ENCODE measurements around the gene ADGRL2. TPM values are rescaled to one million over a fixed set of nuclear protein-coding genes. Genes with fewer than 3 reads are reported as not detected.

The ADGRL2 gene
- total and polyA plus RNA-seq, 2 donors (not counting 3 experiments of a cell fraction or from before 2014, with no cell fraction given) = 32.7 to 46.1 TPM

DNA sequence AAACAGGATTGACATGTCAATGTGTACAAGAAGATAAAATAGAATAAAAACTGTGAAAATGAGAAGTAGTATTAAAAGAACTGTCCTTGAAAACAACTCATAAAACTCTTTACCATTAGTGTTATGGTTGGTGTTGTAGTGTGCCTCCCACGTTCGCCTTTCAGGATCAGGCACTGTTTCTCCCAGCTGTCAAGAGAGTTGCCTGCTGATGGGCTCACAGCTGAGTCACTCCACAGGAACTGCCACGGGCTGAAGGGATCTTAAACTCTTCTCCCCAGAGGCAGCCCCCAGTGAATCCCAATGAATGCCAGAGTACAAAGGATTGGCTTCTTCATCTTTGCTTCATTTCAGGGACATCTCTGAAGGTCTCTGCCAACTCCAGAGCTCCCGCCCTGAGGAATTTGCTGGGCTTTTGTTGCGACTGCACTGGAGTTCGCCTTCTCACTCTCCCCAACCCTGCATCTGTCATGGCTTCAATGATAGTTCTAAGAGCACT is 119.6 kb downstream of the ADGRL2 start:
- Histone ChIP-seq H3K4me2 (ENCODE audit: insufficient read depth, low read length) (no peak overlapping the region), H3K9me1 (replicated peaks; ENCODE audit: control insufficient read depth, extremely low read depth, insufficient read depth, low read length) (no peaks in the 10 kb centered on the region), H3K4me3 (replicated peaks in 1 of 3; ENCODE audit: insufficient read depth in 1 of 3, low read depth in 1 of 3, low read length in 3 of 3) (no peak overlapping the region), H2AFZ (ENCODE audit: low read depth, low read length) (no peak overlapping the region), H4K20me1 (replicated peaks; ENCODE audit: control insufficient read depth, extremely low read depth, insufficient read depth, low read length) (no peaks in the 10 kb centered on the region), H3K27me3 (ENCODE audit: control insufficient read depth in 2 of 2, insufficient read depth in 2 of 2, low read length in 2 of 2) (no peaks in the 10 kb centered on the region), H3K79me2 (ENCODE audit: control insufficient read depth, insufficient read depth, low read length) (no peaks in the 10 kb centered on the region), H3K4me1 (ENCODE audit: control insufficient read depth, extremely low read depth, insufficient read depth, low read length) (peaks cover 5% of the 10 kb centered on the region), H3K36me3 (ENCODE audit: control insufficient read depth in 2 of 2, extremely low read depth in 1 of 2, insufficient read depth in 2 of 2, low read length in 2 of 2) (no peaks in the 10 kb centered on the region), H3K9ac (replicated peaks; ENCODE audit: extremely low read depth, insufficient read depth, low read length) (no peak overlapping the region), H3K27ac (ENCODE audit: insufficient read depth, low read depth, low read length) (no peak overlapping the region), H3K9me3 (replicated peaks; ENCODE audit: control insufficient read depth, insufficient read depth, low read length) (no peaks in the 10 kb centered on the region)
- TF ChIP-seq POLR2AphosphoS5 (IDR thresholded peaks at IDR 0.05; ENCODE audit: insufficient read depth, low read depth, low read length) = no peak
- TF ChIP-seq POLR2A (IDR thresholded peaks at IDR 0.05; ENCODE audit: low read depth, low read length) = no peak
- TF ChIP-seq, protein P1, sequence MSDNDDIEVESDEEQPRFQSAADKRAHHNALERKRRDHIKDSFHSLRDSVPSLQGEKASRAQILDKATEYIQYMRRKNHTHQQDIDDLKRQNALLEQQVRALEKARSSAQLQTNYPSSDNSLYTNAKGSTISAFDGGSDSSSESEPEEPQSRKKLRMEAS (IDR thresholded peaks at IDR 0.05; ENCODE audit: insufficient read depth, insufficient read length) = no peak
- no peak for TF ChIP-seq MYC (IDR thresholded peaks at IDR 0.05; ENCODE audit: low read depth, low read length)
- no peak for TF ChIP-seq GATA2 (IDR thresholded peaks at IDR 0.05; ENCODE audit: insufficient read depth, insufficient read length, low read depth, low read length)
- TF ChIP-seq, protein P2, sequence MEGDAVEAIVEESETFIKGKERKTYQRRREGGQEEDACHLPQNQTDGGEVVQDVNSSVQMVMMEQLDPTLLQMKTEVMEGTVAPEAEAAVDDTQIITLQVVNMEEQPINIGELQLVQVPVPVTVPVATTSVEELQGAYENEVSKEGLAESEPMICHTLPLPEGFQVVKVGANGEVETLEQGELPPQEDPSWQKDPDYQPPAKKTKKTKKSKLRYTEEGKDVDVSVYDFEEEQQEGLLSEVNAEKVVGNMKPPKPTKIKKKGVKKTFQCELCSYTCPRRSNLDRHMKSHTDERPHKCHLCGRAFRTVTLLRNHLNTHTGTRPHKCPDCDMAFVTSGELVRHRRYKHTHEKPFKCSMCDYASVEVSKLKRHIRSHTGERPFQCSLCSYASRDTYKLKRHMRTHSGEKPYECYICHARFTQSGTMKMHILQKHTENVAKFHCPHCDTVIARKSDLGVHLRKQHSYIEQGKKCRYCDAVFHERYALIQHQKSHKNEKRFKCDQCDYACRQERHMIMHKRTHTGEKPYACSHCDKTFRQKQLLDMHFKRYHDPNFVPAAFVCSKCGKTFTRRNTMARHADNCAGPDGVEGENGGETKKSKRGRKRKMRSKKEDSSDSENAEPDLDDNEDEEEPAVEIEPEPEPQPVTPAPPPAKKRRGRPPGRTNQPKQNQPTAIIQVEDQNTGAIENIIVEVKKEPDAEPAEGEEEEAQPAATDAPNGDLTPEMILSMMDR (IDR thresholded peaks at IDR 0.05; ENCODE audit: extremely low read depth in 1 of 2, insufficient read depth in 1 of 2, low read depth in 1 of 2, low read length in 2 of 2) = no peak
- TF ChIP-seq EZH2 (IDR thresholded peaks at IDR 0.05; ENCODE audit: borderline replicate concordance, low read depth, low read length, severe bottlenecking) = no peak
- no peak for TF ChIP-seq FOS (IDR thresholded peaks at IDR 0.05; ENCODE audit: borderline replicate concordance, insufficient read depth, low read length)
- TF ChIP-seq JUN (IDR thresholded peaks at IDR 0.05; ENCODE audit: borderline replicate concordance, insufficient read depth, insufficient read length, low read depth) = no peak
- dilution Hi-C loops (cut with MboI; ENCODE audit: extremely low pct_ligation_motif_present, low sequenced_read_pairs) (no loop called here), intact Hi-C loops (cut with micrococcal nuclease) (loop anchor here (5.0 kb wide), 1 partner anchor 33 kb away; no protein-coding TSS in a partner anchor)
- FAIRE-seq = no peak
- no peak for DNase-seq (ENCODE audit: low read depth, low spot score)
- no TSS peak for BruUV-seq (replicated peaks)
- POLR2A ChIA-PET = no interaction called here
- CTCF ChIA-PET = no interaction called here
